Endothelial cell of umbilical vein (primary cell): ENCODE data around the gene APOM. TPM values are rescaled to one million over a fixed set of nuclear protein-coding genes. Genes with fewer than 3 reads are reported as not detected.

ENCODE experiments used
- BruUV-seq: library from RNA; stranded (reverse); fragments of 400-500 nt; replicated peaks from 2 replicates; lab custom pipeline; 2021; lab: Mats Ljungman, UMichigan
- CTCF ChIA-PET: fragments of 300-600, 350-600 bp; sonication (Branson Sonifier 250); formaldehyde crosslinking; loops from one replicate; lab custom pipeline; 2021; ENCODE audit warnings: antibody characterized with exemption, inconsistent platforms; lab: Charles Lee
- POLR2A ChIA-PET: fragments of 300-600, 350-600 bp; sonication (Branson Sonifier 250); formaldehyde crosslinking; loops from one replicate; lab custom pipeline; 2021; ENCODE audit warnings: antibody characterized with exemption, inconsistent platforms; lab: Charles Lee
- DNase-seq: peaks from one replicate; pipeline ENCODE4 v3.0.0-alpha.2; 2011; ENCODE audit warnings: low read depth, low spot score
- FAIRE-seq: peaks from 2 replicates; lab custom pipeline; 2011; peaks lifted over from hg19 to GRCh38; lab: Jason Lieb, UNC
- H2AFZ ChIP-seq: 2 replicates; pipeline ENCODE4 v1.6.0; 2012; ENCODE audit warnings: low read depth, low read length, control low read depth, inconsistent platforms
- H3K27ac ChIP-seq: 2 replicates; pipeline ENCODE4 v1.5.1; 2011; ENCODE audit warnings: low read depth, mild to moderate bottlenecking, control low read depth, low read length, moderate library complexity; ENCODE audit not compliant: insufficient read depth
- H3K27me3 ChIP-seq, 2 experiments: 2 replicates each; pipeline versions ENCODE4 v1.6.0 to v1.6.1; 2011; ENCODE audit warnings: low read length in 2 of 2, mixed read lengths in 1 of 2; ENCODE audit not compliant: control insufficient read depth in 2 of 2, insufficient read depth in 2 of 2
- H3K36me3 ChIP-seq, 2 experiments: 2 replicates in 1 of 2; 3 replicates in 1 of 2; pipeline ENCODE4 v1.5.1; 2011; ENCODE audit warnings: low read length in 2 of 2, mild to moderate bottlenecking in 1 of 2, moderate library complexity in 1 of 2; ENCODE audit not compliant: control insufficient read depth in 2 of 2, insufficient read depth in 2 of 2; ENCODE audit errors: extremely low read depth in 1 of 2
- H3K4me1 ChIP-seq: 3 replicates; pipeline ENCODE4 v1.5.1; 2011; ENCODE audit warnings: mild to moderate bottlenecking, low read length; ENCODE audit not compliant: control insufficient read depth, insufficient read depth; ENCODE audit errors: extremely low read depth
- H3K4me2 ChIP-seq: 2 replicates; pipeline ENCODE4 v1.6.1; 2011; ENCODE audit warnings: low read length, control low read depth, mixed read lengths; ENCODE audit not compliant: insufficient read depth
- H3K4me3 ChIP-seq, 3 experiments: fragments of 200-600 bp in 1 of 3; sonication (generic), shearing (Covaris generic) in 1 of 3; replicated peaks in 1 of 3; 2 replicates each; pipeline ENCODE4 v1.5.1; 2011 to 2016; ENCODE audit warnings: control low read depth in 3 of 3, low read length in 3 of 3, mild to moderate bottlenecking in 2 of 3, inconsistent platforms in 1 of 3, low read depth in 1 of 3, moderate library complexity in 1 of 3; ENCODE audit not compliant: insufficient read depth in 1 of 3
- H3K79me2 ChIP-seq: 2 replicates; pipeline ENCODE4 v1.6.0; 2012; ENCODE audit warnings: low read length, inconsistent platforms; ENCODE audit not compliant: control insufficient read depth, insufficient read depth
- H3K9ac ChIP-seq: replicated peaks from 2 replicates; pipeline ENCODE3; 2011; ENCODE audit warnings: low read length, control low read depth; ENCODE audit not compliant: insufficient read depth; ENCODE audit errors: extremely low read depth
- H3K9me1 ChIP-seq: replicated peaks from 3 replicates; pipeline ENCODE4 v1.6.0; 2011; ENCODE audit warnings: mild to moderate bottlenecking, low read length; ENCODE audit not compliant: control insufficient read depth, insufficient read depth; ENCODE audit errors: extremely low read depth
- H3K9me3 ChIP-seq: replicated peaks from 2 replicates; pipeline ENCODE4 v1.5.1; 2012; ENCODE audit warnings: low read length, inconsistent platforms; ENCODE audit not compliant: control insufficient read depth, insufficient read depth
- H4K20me1 ChIP-seq: replicated peaks from 2 replicates; pipeline ENCODE3; 2011; ENCODE audit warnings: mild to moderate bottlenecking, low read length; ENCODE audit not compliant: control insufficient read depth, insufficient read depth; ENCODE audit errors: extremely low read depth
- EZH2 ChIP-seq: IDR thresholded peaks from 2 replicates; pipeline ENCODE4 v1.6.1; 2012; ENCODE audit warnings: borderline replicate concordance, low read depth, mild to moderate bottlenecking, moderate library complexity, low read length, inconsistent platforms; ENCODE audit not compliant: severe bottlenecking
- FOS ChIP-seq: IDR thresholded peaks from 2 replicates; pipeline ENCODE4 v1.6.1; 2011; ENCODE audit warnings: mild to moderate bottlenecking, low read length, moderate library complexity, borderline replicate concordance; ENCODE audit not compliant: insufficient read depth
- GATA2 ChIP-seq: IDR thresholded peaks from 2 replicates; pipeline ENCODE4 v1.7.0; 2011; ENCODE audit warnings: low read depth, mild to moderate bottlenecking, moderate library complexity, mixed read lengths, low read length; ENCODE audit not compliant: insufficient read length, insufficient read depth
- JUN ChIP-seq: IDR thresholded peaks from 2 replicates; pipeline ENCODE4 v1.6.1; 2011; ENCODE audit warnings: borderline replicate concordance, low read depth; ENCODE audit not compliant: insufficient read length, insufficient read depth
- MYC ChIP-seq: IDR thresholded peaks from one replicate; pipeline ENCODE4 v1.6.1; 2011; ENCODE audit warnings: mild to moderate bottlenecking, low read depth, low read length
- POLR2A ChIP-seq: IDR thresholded peaks from 2 replicates; pipeline ENCODE4 v1.6.1; 2012; ENCODE audit warnings: low read depth, mild to moderate bottlenecking, control low read depth, low read length
- POLR2AphosphoS5 ChIP-seq: IDR thresholded peaks from 2 replicates; pipeline ENCODE4 v1.6.1; 2012; ENCODE audit warnings: low read depth, mild to moderate bottlenecking, control low read depth, low read length, moderate library complexity; ENCODE audit not compliant: insufficient read depth
- dilution Hi-C: fragments of 300-500 bp; cut with MboI; formaldehyde crosslinking; loops from one replicate; pipeline ENCODE4 v1.15.0; 2019; ENCODE audit warnings: low sequenced_read_pairs; ENCODE audit not compliant: extremely low pct_ligation_motif_present
- intact Hi-C: fragments of 100-400 bp; cut with micrococcal nuclease; formaldehyde crosslinking; loops from one replicate; pipeline ENCODE4 v1.10.0; 2022
- polyA plus RNA-seq, 4 experiments: library from polyadenylated mRNA; depleted of rRNA in 3 of 4; stranded (reverse) in 3 of 4; unstranded in 1 of 4; fragments of >200 nt; gene quantifications; 2 replicates each; pipeline versions ENCODE4 v1.2.1 to v1.2.3, GENCODE V29; 2011 to 2012; ENCODE audit warnings: missing spikeins in 1 of 4
- total RNA-seq: library from RNA; stranded (reverse); gene quantifications from 2 replicates; pipeline ENCODE4 v1.2.3, GENCODE V29; 2021
- TF ChIP-seq, protein P1 (sequence below), 2 donors: IDR thresholded peaks; 1 replicate in 1 of 2; 2 replicates in 1 of 2; pipeline ENCODE4 v1.5.1; 2011; ENCODE audit warnings: low read length in 2 of 2, mild to moderate bottlenecking in 2 of 2, moderate library complexity in 2 of 2, control low read depth in 1 of 2, inconsistent platforms in 1 of 2, low read depth in 1 of 2; ENCODE audit not compliant: insufficient read depth in 1 of 2; ENCODE audit errors: extremely low read depth in 1 of 2
- TF ChIP-seq, protein P2 (sequence below): IDR thresholded peaks from 2 replicates; pipeline ENCODE4 v1.6.1; 2011; ENCODE audit not compliant: insufficient read depth, insufficient read length

The APOM gene
- total and polyA plus RNA-seq, 2 donors (not counting 3 experiments of a cell fraction or from before 2014, with no cell fraction given): 2.5 TPM; not detected in 1

DNA sequence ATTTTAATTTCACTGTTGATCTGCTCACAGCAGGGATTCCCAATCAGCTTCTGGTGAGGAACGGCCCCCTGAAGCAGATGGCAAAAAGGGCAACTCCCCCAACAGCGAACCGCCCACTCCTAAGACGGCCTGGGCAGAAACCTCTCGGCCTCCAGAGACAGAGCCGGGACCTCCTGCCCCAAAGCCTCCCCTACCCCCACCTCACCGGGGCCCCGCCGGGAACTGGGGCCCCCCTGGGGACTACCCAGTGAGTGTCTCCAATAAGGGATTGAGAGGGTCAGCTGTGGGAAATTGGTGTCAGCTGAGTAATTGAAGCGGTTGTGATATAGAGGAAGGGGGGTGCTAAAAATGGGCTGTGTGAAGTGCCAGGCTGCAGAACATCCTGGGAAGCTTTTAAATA lies 28.7 kb upstream of the APOM start:
- BruUV-seq: no TSS peak
- POLR2A ChIA-PET: no interaction called here
- Histone ChIP-seq H3K9me3 (no peaks in the 10 kb centered on the region), H3K4me2 (no peak overlapping the region), H4K20me1 (no peaks in the 10 kb centered on the region), H3K9ac (no peak overlapping the region), H3K79me2 (peaks cover 58% of the 10 kb centered on the region), H3K4me3 (no peak overlapping the region), H3K27me3 (no peaks in the 10 kb centered on the region), H3K27ac (no peak overlapping the region), H3K9me1 (no peaks in the 10 kb centered on the region), H3K36me3 (peaks cover 41 to 72% of the 10 kb centered on the region in 2 experiments), H3K4me1 (peaks cover 9% of the 10 kb centered on the region), H2AFZ (no peak overlapping the region)
- DNase-seq (no peak), FAIRE-seq (no peak)
- TF ChIP-seq MYC (no peak), POLR2A (no peak)
- TF ChIP-seq, protein P1, sequence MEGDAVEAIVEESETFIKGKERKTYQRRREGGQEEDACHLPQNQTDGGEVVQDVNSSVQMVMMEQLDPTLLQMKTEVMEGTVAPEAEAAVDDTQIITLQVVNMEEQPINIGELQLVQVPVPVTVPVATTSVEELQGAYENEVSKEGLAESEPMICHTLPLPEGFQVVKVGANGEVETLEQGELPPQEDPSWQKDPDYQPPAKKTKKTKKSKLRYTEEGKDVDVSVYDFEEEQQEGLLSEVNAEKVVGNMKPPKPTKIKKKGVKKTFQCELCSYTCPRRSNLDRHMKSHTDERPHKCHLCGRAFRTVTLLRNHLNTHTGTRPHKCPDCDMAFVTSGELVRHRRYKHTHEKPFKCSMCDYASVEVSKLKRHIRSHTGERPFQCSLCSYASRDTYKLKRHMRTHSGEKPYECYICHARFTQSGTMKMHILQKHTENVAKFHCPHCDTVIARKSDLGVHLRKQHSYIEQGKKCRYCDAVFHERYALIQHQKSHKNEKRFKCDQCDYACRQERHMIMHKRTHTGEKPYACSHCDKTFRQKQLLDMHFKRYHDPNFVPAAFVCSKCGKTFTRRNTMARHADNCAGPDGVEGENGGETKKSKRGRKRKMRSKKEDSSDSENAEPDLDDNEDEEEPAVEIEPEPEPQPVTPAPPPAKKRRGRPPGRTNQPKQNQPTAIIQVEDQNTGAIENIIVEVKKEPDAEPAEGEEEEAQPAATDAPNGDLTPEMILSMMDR (IDR thresholded peaks at IDR 0.05; ENCODE audit: extremely low read depth in 1 of 2, insufficient read depth in 1 of 2, low read depth in 1 of 2, low read length in 2 of 2): no peak
- CTCF ChIA-PET: interaction anchor here (1.2 to 2.4 kb wide), 2 partner anchors 12 to 25 kb away, joined by 4 to 5 read pairs; partner anchors contain the start of gene BAG6
- dilution Hi-C loops (no loop called here), intact Hi-C loops (no loop called here)

DNA sequence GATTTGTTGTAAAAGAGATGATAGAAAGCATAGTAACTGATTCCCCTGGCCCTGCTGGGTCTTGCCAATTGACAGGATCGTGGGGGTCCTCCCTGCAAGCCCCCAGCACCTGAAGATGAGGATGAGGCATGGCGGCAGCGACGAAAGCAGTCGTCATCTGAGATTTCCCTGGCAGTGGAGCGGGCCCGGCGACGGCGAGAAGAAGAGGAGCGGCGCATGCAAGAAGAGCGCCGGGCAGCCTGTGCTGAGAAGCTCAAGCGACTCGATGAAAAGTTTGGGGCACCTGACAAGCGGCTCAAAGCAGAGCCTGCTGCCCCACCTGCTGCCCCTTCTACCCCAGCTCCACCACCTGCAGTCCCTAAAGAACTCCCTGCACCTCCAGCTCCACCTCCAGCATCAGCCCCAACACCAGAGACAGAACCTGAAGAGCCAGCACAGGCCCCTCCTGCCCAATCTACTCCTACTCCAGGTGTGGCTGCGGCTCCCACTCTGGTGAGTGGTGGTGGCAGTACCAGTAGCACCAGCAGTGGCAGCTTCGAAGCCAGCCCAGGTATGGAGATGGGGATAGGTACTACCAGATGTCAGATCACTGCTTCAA lies 27.9 kb upstream of the APOM start:
- TF ChIP-seq, protein P1 (IDR thresholded peaks at IDR 0.05; ENCODE audit: extremely low read depth in 1 of 2, insufficient read depth in 1 of 2, low read depth in 1 of 2, low read length in 2 of 2): no peak
- TF ChIP-seq POLR2A: no peak
- no peak for TF ChIP-seq JUN
- TF ChIP-seq, protein P2, sequence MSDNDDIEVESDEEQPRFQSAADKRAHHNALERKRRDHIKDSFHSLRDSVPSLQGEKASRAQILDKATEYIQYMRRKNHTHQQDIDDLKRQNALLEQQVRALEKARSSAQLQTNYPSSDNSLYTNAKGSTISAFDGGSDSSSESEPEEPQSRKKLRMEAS: no peak
- TF ChIP-seq GATA2: no peak
- TF ChIP-seq POLR2AphosphoS5: no peak
- no peak for TF ChIP-seq MYC
- TF ChIP-seq FOS: no peak
- no peak for TF ChIP-seq EZH2
- Histone ChIP-seq H3K9ac (no peak overlapping the region), H3K4me3 (no peak overlapping the region), H3K9me3 (no peaks in the 10 kb centered on the region), H3K4me1 (peaks cover under 1% of the 10 kb centered on the region), H3K27ac (no peak overlapping the region), H3K4me2 (no peak overlapping the region), H4K20me1 (no peaks in the 10 kb centered on the region), H3K9me1 (no peaks in the 10 kb centered on the region), H3K79me2 (peaks cover 54% of the 10 kb centered on the region), H2AFZ (no peak overlapping the region), H3K36me3 (peaks cover 48 to 80% of the 10 kb centered on the region in 2 experiments), H3K27me3 (no peaks in the 10 kb centered on the region)
- dilution Hi-C loops: no loop called here
- FAIRE-seq: no peak
- POLR2A ChIA-PET: no interaction called here
- no peak for DNase-seq
- no TSS peak for BruUV-seq
- CTCF ChIA-PET: interaction anchor here (1.2 to 2.4 kb wide), 2 partner anchors 11 to 24 kb away, joined by 4 to 5 read pairs; partner anchors contain the start of gene BAG6
- intact Hi-C loops: no loop called here
